Natural killer cell (primary cell): Measurements from ENCODE around the gene AKAP13. TPM values are rescaled to one million over a fixed set of nuclear protein-coding genes. Genes with fewer than 3 reads are reported as not detected.

ENCODE experiments used
- ATAC-seq, 3 donors: fragments of 150-1000 bp in 2 of 3; fragments of 200-7000 bp in 1 of 3; cut with Tn5 transposase; 1 replicate in 1 of 3; 2 replicates in 2 of 3; pipeline ENCODE4 v1.10.0; 2021; ENCODE audit warnings: mild to moderate bottlenecking in 2 of 3, moderate library complexity in 2 of 3
- DNase-seq, 2 donors: peaks; one replicate each; pipeline versions ENCODE4 v3.0.0 to v3.0.0-alpha.2; 2013 to 2021; ENCODE audit warnings: mixed read lengths in 1 of 2
- H3K27ac ChIP-seq: one replicate; pipeline ENCODE4 v1.5.1; 2013; ENCODE audit warnings: mild to moderate bottlenecking, low read length
- H3K27me3 ChIP-seq: one replicate; pipeline ENCODE4 v1.6.1; 2013; ENCODE audit warnings: low read length; ENCODE audit not compliant: control insufficient read depth, insufficient read depth
- H3K36me3 ChIP-seq: one replicate; pipeline ENCODE4 v1.6.1; 2013; ENCODE audit warnings: low read length; ENCODE audit not compliant: control insufficient read depth, insufficient read depth
- H3K4me1 ChIP-seq: one replicate; pipeline ENCODE4 v1.6.1; 2013; ENCODE audit warnings: low read length; ENCODE audit not compliant: control insufficient read depth, insufficient read depth
- H3K4me3 ChIP-seq: one replicate; pipeline ENCODE4 v1.5.1; 2013; ENCODE audit warnings: low read length
- H3K9me3 ChIP-seq: one replicate; pipeline ENCODE4 v1.6.1; 2013; ENCODE audit warnings: low read length; ENCODE audit not compliant: control insufficient read depth, insufficient read depth
- H3K27ac Mint-ChIP-seq, 2 donors: one replicate each; pipeline ENCODE4 v1.8.0; 2022; ENCODE audit warnings: mild to moderate bottlenecking in 2 of 2, mixed read lengths in 2 of 2, moderate library complexity in 1 of 2
- H3K27me3 Mint-ChIP-seq, 2 donors: one replicate each; pipeline ENCODE4 v1.8.0; 2022; ENCODE audit warnings: low read depth in 2 of 2, mixed read lengths in 2 of 2
- H3K36me3 Mint-ChIP-seq: one replicate; pipeline ENCODE4 v1.8.0; 2022; ENCODE audit warnings: mixed read lengths
- H3K4me1 Mint-ChIP-seq, 2 donors: one replicate each; pipeline ENCODE4 v1.8.0; 2022; ENCODE audit warnings: mixed read lengths in 2 of 2
- H3K4me3 Mint-ChIP-seq: one replicate; pipeline ENCODE4 v1.8.0; 2022; ENCODE audit warnings: mild to moderate bottlenecking, moderate library complexity, mixed read lengths
- H3K9me3 Mint-ChIP-seq, 2 donors: one replicate each; pipeline ENCODE4 v1.8.0; 2022; ENCODE audit warnings: mixed read lengths in 2 of 2
- CTCF ChIP-seq: fragments of 200-600 bp; IDR thresholded peaks from one replicate; pipeline ENCODE4 v1.8.0; 2022; ENCODE audit warnings: antibody characterized with exemption
- WGBS: methylation state at CpG from one replicate; pipeline ENCODE4 v1.1.7; 2013; ENCODE audit warnings: missing lambda C conversion rate; ENCODE audit not compliant: insufficient coverage; 5-methylcytosine and 5-hydroxymethylcytosine counted together
- intact Hi-C: fragments of 100-400 bp; cut with micrococcal nuclease; formaldehyde crosslinking; loops from one replicate; pipeline ENCODE4 v1.14.2; 2022
- total RNA-seq, 4 donors: library from RNA; stranded (reverse); fragments of 120-200 nt in 1 of 4; gene quantifications; one replicate each; pipeline versions ENCODE4 v1.2.3 to v1.2.4, GENCODE V29; 2013 to 2022

Gene AKAP13
- total RNA-seq, 3 donors from 2014 or later (not counting 1 experiment from before 2014, with no cell fraction given), result 573 to 661 (median 647) TPM

GRCh38 chr15:85726454-85726853 lies 346.1 kb downstream of the AKAP13 start:
- Mint-ChIP-seq H3K36me3 (peaks cover 49% of the 10 kb centered on the region), H3K9me3 (no peaks in the 10 kb centered on the region), H3K4me1 (peaks cover 20 to 29% of the 10 kb centered on the region in 2 donors), H3K4me3 (peak overlapping the region; percentile 23), H3K27ac (peak overlapping the region; percentile 31 to 91), H3K27me3 (no peaks in the 10 kb centered on the region)
- intact Hi-C loops, result no loop called here
- Histone ChIP-seq H3K9me3 (no peaks in the 10 kb centered on the region), H3K4me3 (no peak overlapping the region), H3K27ac (no peak overlapping the region), H3K27me3 (no peaks in the 10 kb centered on the region), H3K36me3 (peaks cover 97% of the 10 kb centered on the region), H3K4me1 (peaks cover 13% of the 10 kb centered on the region)
- WGBS, result 89% methylated on average over 1 of the region's 2 CpGs
- DNase-seq (no peak), ATAC-seq (no peak)
- no peak for TF ChIP-seq CTCF

DNA sequence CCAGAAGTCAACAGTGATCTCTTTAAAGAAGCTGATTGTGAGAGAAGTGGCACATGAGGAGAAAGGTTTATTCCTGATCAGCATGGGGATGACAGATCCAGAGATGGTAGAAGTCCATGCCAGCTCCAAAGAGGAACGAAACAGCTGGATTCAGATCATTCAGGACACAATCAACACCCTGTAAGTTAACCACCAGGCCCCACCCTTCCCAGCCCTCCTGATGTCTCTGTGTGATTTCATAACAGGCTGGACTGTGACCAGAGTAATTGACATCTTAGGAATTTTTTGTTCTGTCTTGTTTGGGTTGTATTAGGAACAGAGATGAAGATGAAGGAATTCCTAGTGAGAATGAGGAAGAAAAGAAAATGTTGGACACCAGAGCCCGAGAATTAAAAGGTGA lies 346.7 kb downstream of the AKAP13 start:
- Mint-ChIP-seq H3K4me1 (peaks cover 20 to 29% of the 10 kb centered on the region in 2 donors), H3K27me3 (no peaks in the 10 kb centered on the region), H3K27ac (peak overlapping the region; percentile 31 to 91), H3K36me3 (peaks cover 50% of the 10 kb centered on the region), H3K4me3 (no peak overlapping the region), H3K9me3 (no peaks in the 10 kb centered on the region)
- Histone ChIP-seq H3K27ac (no peak overlapping the region), H3K36me3 (peaks cover 96% of the 10 kb centered on the region), H3K27me3 (no peaks in the 10 kb centered on the region), H3K4me1 (peaks cover 13% of the 10 kb centered on the region), H3K9me3 (no peaks in the 10 kb centered on the region), H3K4me3 (no peak overlapping the region)
- ATAC-seq (no peak), DNase-seq (no peak)
- TF ChIP-seq CTCF, result no peak
- 94% methylated on average over 2 of the region's 2 CpGs for WGBS
- intact Hi-C loops, result no loop called here

DNA sequence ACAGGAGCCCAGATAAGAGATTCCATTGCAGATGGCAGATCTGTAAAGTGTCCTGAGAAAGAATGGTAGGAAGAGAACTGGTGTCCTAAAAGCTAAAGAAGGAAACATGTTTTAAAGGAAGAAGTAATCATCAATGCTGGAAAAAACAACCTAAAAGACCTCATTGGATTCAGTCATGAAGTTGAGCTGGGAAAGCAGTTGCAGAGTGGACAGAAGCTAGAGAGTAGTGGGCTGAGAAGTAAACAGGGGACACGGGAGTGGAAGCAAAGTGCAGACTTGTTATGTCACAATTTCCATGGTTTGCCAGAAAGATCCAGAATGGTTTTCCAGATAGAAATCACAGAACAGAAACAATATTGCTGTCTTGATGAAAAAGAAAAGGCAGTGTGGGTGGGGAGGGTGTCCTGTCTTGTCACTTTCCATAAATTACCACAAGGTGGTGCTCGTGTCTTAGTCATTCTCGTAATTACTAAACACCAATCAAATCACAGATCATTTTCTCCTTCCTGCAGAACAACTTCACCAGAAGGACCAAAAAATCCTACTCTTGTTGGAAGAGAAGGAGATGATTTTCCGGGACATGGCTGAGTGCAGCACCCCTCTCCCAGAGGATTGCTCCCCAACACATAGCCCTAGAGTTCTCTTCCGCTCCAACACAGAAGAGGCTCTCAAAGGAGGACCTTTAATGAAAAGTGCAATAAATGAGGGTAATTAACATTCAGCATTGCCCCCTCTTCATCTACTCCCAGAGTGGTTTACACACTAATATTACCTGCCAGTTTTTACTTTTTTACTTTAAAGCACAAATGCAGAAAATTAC lies 349.8 kb downstream of the AKAP13 start:
- peaks cover 9 to 22% of the 10 kb centered on the region in 2 donors for H3K4me1 Mint-ChIP-seq
- ATAC-seq (peak; percentile 82 to 88 (median 84)), DNase-seq (peak in 1 of 2 donors; percentile 85)
- no peak overlapping the region for H3K27ac ChIP-seq
- no peaks in the 10 kb centered on the region for H3K27me3 Mint-ChIP-seq
- WGBS, result 75% methylated on average over 1 of the region's 5 CpGs
- H3K9me3 Mint-ChIP-seq, result peaks cover 3 to 7% of the 10 kb centered on the region in 2 donors
- no peaks in the 10 kb centered on the region for H3K4me1 ChIP-seq
- intact Hi-C loops, result loop anchor here (1.0 to 10.0 kb wide), 2 partner anchors 65 to 110 kb away; partner anchors contain the start of gene KLHL25
- H3K27me3 ChIP-seq, result no peaks in the 10 kb centered on the region
- peaks cover 62% of the 10 kb centered on the region for H3K36me3 Mint-ChIP-seq
- no peak overlapping the region for H3K4me3 Mint-ChIP-seq
- H3K4me3 ChIP-seq, result no peak overlapping the region
- peak; percentile 78 for TF ChIP-seq CTCF
- peak overlapping the region; percentile 68 to 80 for H3K27ac Mint-ChIP-seq
- H3K36me3 ChIP-seq, result peaks cover 95% of the 10 kb centered on the region
- H3K9me3 ChIP-seq, result no peaks in the 10 kb centered on the region
